NCI-H1694 treated with DMSO at 0.1 percent for 48 hours (cell line): ENCODE results near the gene RILPL1.
A peak's percentile ranks its signal among the peaks of the same experiment; 100 is the strongest.
"Not testable (repeated sequence)": the region's sequence is repeated elsewhere in the genome, so short reads cannot be mapped to it uniquely, and the experiment has no call there.

Source experiments
- DNase-seq: peaks from one replicate; lab custom pipeline; 2025; lab: John Stamatoyannopoulos, UW

Gene RILPL1

GRCh38 chr12:123533672-123534643, at the start of gene RILPL1:
Gene RILPL1 (minus strand): TSS chr12:123533719. CDS start chr12:123533482, 237 bp downstream.
- DNase-seq, result peak; percentile 7

GRCh38 chr12:123580772-123581171, 47.3 kb upstream of the RILPL1 start:
- DNase-seq, result no peak

GRCh38 chr12:123578829-123579228, 45.3 kb upstream of the RILPL1 start:
- not testable (repeated sequence) for DNase-seq

- DNase-seq, result no peak
Measured at GRCh38 chr12:123578243-123578642, 44.7 kb upstream of the RILPL1 start.

GRCh38 chr12:123576611-123577010, 43.1 kb upstream of the RILPL1 start:
- DNase-seq, result no peak

GRCh38 chr12:123573870-123574269, 40.4 kb upstream of the RILPL1 start:
- DNase-seq, result peak; percentile 13

- no peak for DNase-seq
Measured at GRCh38 chr12:123572391-123572790, 38.9 kb upstream of the RILPL1 start.

GRCh38 chr12:123571343-123571813, 37.9 kb upstream of the RILPL1 start:
- DNase-seq, result no peak

- DNase-seq, result no peak
Measured at GRCh38 chr12:123559468-123559867, 25.9 kb upstream of the RILPL1 start.

- DNase-seq, result not testable (repeated sequence)
Measured at GRCh38 chr12:123558487-123558886, 25.0 kb upstream of the RILPL1 start.

GRCh38 chr12:123554843-123555242, 21.3 kb upstream of the RILPL1 start:
- DNase-seq, result not testable (repeated sequence)

- DNase-seq, result not testable (repeated sequence)
Measured at GRCh38 chr12:123554136-123554535, 20.6 kb upstream of the RILPL1 start.

- DNase-seq, result no peak
Measured at GRCh38 chr12:123550700-123551099, 17.2 kb upstream of the RILPL1 start.

- DNase-seq, result no peak
Measured at GRCh38 chr12:123548107-123548506, 14.6 kb upstream of the RILPL1 start.

- DNase-seq, result no peak
Measured at GRCh38 chr12:123546281-123546680, 12.8 kb upstream of the RILPL1 start.

- DNase-seq, result no peak
Measured at GRCh38 chr12:123543541-123543940, 10.0 kb upstream of the RILPL1 start.

GRCh38 chr12:123540899-123541662, 7.6 kb upstream of the RILPL1 start:
- no peak for DNase-seq

- DNase-seq, result not testable (repeated sequence)
Measured at GRCh38 chr12:123535952-123536351, 2.4 kb upstream of the RILPL1 start.

- DNase-seq, result no peak
Measured at GRCh38 chr12:123532808-123533649, 490 bp downstream of the RILPL1 start.

- no peak for DNase-seq
Measured at GRCh38 chr12:123532019-123532418, 1.5 kb downstream of the RILPL1 start.

GRCh38 chr12:123531091-123531490, 2.4 kb downstream of the RILPL1 start:
- no peak for DNase-seq

- DNase-seq, result no peak
Measured at GRCh38 chr12:123530668-123531067, 2.9 kb downstream of the RILPL1 start.
